ENCODE data around the gene ANXA6. TPM values are rescaled to one million over a fixed set of nuclear protein-coding genes. Genes with fewer than 3 reads are reported as not detected.

ANXA6 gene
- total and polyA plus RNA-seq, 9 of the 15 experiments (the other 6 are each of a cell fraction or from before 2014, with no cell fraction given) = 0.70 to 13.2 (median 8.3) TPM

DNA sequence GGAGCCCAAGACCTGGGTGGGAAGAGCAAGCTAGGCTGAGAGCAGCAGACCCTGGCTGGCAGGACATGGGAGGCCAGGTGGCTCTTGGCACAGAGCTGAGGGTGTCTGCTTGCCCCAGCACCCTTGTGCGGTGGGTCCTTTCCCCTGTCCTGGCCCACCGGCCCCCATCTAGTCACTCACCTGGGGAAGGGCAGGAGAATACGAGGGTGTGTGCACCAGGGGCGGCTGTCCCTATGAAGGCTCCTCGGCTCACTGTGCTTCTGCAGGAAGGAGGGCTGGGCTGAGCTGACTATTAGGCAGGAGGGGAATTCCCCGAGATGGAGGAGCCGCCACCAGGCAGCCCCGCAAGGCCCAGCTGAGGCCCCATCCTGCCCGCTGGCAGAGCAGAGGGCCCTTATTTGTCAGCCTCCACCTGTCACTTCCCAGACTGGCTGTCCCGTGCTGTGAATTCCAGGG, 70.6 kb downstream of the ANXA6 start (continued):
- TF ChIP-seq, protein P1, sequence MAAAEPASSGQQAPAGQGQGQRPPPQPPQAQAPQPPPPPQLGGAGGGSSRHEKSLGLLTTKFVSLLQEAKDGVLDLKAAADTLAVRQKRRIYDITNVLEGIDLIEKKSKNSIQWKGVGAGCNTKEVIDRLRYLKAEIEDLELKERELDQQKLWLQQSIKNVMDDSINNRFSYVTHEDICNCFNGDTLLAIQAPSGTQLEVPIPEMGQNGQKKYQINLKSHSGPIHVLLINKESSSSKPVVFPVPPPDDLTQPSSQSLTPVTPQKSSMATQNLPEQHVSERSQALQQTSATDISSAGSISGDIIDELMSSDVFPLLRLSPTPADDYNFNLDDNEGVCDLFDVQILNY (CRISPR knock-in tag; IDR thresholded peaks at IDR 0.05) = no peak
- TF ChIP-seq, protein P2, sequence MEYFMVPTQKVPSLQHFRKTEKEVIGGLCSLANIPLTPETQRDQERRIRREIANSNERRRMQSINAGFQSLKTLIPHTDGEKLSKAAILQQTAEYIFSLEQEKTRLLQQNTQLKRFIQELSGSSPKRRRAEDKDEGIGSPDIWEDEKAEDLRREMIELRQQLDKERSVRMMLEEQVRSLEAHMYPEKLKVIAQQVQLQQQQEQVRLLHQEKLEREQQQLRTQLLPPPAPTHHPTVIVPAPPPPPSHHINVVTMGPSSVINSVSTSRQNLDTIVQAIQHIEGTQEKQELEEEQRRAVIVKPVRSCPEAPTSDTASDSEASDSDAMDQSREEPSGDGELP (CRISPR knock-in tag; IDR thresholded peaks at IDR 0.05; ENCODE audit: borderline replicate concordance) = no peak
- TF ChIP-seq ZFP30 (CRISPR knock-in tag; IDR thresholded peaks at IDR 0.05; ENCODE audit: borderline replicate concordance) = no peak
- no peak for TF ChIP-seq ZNF124 (CRISPR knock-in tag; IDR thresholded peaks at IDR 0.05)

DNA sequence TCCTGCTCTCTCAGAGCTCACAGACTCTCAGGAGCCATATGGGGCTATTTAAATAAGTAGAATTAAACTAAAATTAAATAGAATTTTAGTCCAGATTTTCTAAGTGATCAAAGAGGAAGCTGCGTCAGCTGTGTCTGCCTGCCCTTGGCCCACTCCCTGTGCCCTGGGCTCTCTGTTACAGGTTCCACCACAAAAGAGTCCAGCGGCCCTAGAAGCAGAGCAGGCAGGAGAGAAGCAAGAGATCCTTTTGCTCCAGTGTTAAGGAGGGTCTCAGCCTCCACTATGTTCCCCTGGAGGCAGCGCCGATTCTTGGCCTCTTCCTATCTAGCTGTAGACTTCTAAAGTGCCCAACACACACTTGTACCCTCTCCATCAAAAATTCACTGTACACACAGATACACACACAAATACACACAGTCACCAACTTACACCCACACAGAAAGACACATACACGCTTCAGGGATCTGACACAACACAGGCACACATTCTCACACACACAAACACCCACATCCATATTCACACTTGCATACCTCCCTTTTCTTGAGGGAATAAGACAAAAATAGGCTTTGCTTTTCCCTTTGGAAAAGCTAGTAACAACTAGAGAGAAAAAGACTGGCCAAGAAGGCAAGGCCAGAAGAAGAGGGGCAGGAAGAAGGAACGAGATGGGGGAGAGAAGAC, 71.2 kb downstream of the ANXA6 start:
- Histone ChIP-seq H4K20me1 (replicated peaks; ENCODE audit: control insufficient read depth, insufficient read depth, low read length) (no peaks in the 10 kb centered on the region), H3K9ac (ENCODE audit: insufficient read depth in 1 of 2, low read depth in 2 of 2, low read length in 2 of 2) (peak overlapping the region in 1 of 2 experiments; percentile 19; a peak in 1 of 4 replicates), H2AFZ (ENCODE audit: low read depth, low read length) (peak overlapping the region; percentile 57), H3K4me1 (replicated peaks in 1 of 2; ENCODE audit: control insufficient read depth in 2 of 2, insufficient read depth in 2 of 2, low read length in 2 of 2) (peaks cover 9 to 11% of the 10 kb centered on the region in 2 experiments; a peak in 4 of 5 replicates), H3K36me3 (ENCODE audit: control insufficient read depth, insufficient read depth, low read length) (no peaks in the 10 kb centered on the region), H3K27me3 (ENCODE audit: control insufficient read depth in 2 of 2, insufficient read depth in 2 of 2, low read length in 2 of 2) (no peaks in the 10 kb centered on the region), H3K9me1 (ENCODE audit: control insufficient read depth, insufficient read depth, low read length) (no peaks in the 10 kb centered on the region), H3K4me2 (ENCODE audit: insufficient read depth, low read length) (no peak overlapping the region), H3K79me2 (ENCODE audit: control insufficient read depth, insufficient read depth, low read length) (peaks cover 10% of the 10 kb centered on the region), H3K4me3 (no peak overlapping the region), H3K27ac (ENCODE audit: extremely low read depth, low read depth, low read length) (no peak overlapping the region), H3K9me3 (replicated peaks; ENCODE audit: control insufficient read depth, insufficient read depth, low read depth, low read length) (no peaks in the 10 kb centered on the region)
- no peak for ATAC-seq
- BruUV-seq (replicated peaks) = no TSS peak
- in situ Hi-C loops (cut with MboI) (no loop called here), intact Hi-C loops (cut with micrococcal nuclease) (loop anchor here (10.0 kb wide), 1 partner anchor 602 kb away; no protein-coding TSS in a partner anchor)
- no peak for FAIRE-seq
- 44% methylated on average over 6 of the region's 6 CpGs for WGBS (ENCODE audit: insufficient coverage, low coverage, missing lambda C conversion rate)
- TF ChIP-seq EGR1 (conservative IDR thresholded peaks at IDR 0.05) (0 out of 2 replicates have a peak, but pooled peaks have one; percentile 21), MECOM (CRISPR knock-in tag; IDR thresholded peaks at IDR 0.05) (no peak)
- DNase-seq (ENCODE audit: extremely low read depth in 1 of 4, low spot score in 3 of 4) = no peak
- POLR2A ChIA-PET = interaction anchor here (0.6 to 1.5 kb wide), 3 partner anchors 10 to 98 kb away, joined by 3 to 6 read pairs (median 3); no protein-coding TSS in a partner anchor
- CTCF ChIA-PET (ENCODE audit: low intra/inter-chr PET ratio) = no interaction called here
